SK-N-SH treated with all-trans-retinoic acid at 6 μM for 48 hours (cell line): ENCODE data around the gene CERK.

Experiments used
- ATAC-seq: fragments of 200-7000 bp; cut with Tn5 transposase; 3 replicates; pipeline ENCODE4 v1.9.1; 2020; ENCODE audit warnings: mild to moderate bottlenecking, moderate library complexity
- ARNTL ChIP-seq: fragments of 450-650 bp; formaldehyde crosslinking; IDR thresholded peaks from 2 replicates; pipeline ENCODE4 v1.5.0; 2020; ENCODE audit warnings: low read depth, mild to moderate bottlenecking, moderate library complexity, borderline replicate concordance
- BACH2 ChIP-seq: fragments of 250-450 bp; sonication (Bioruptor Pico); IDR thresholded peaks from 2 replicates; pipeline ENCODE4 v1.9.0; 2021; ENCODE audit warnings: mild to moderate bottlenecking, borderline replicate concordance
- CREB5 ChIP-seq: fragments of 250-450 bp; sonication (Bioruptor Pico); IDR thresholded peaks from 2 replicates; pipeline ENCODE4 v1.5.1; 2020; ENCODE audit warnings: low read depth, mild to moderate bottlenecking, moderate library complexity
- CSDC2 ChIP-seq: fragments of 250-450 bp; sonication (Bioruptor Pico); IDR thresholded peaks from 2 replicates; pipeline ENCODE4 v1.5.0; 2020; ENCODE audit warnings: mild to moderate bottlenecking, moderate library complexity
- CSRNP3 ChIP-seq: fragments of 250-450 bp; sonication (Bioruptor Pico); IDR thresholded peaks from 2 replicates; pipeline ENCODE4 v1.5.1; 2021; ENCODE audit warnings: mild to moderate bottlenecking, moderate library complexity
- ESRRG ChIP-seq: fragments of 250-450 bp; sonication (Bioruptor Pico); IDR thresholded peaks from 2 replicates; pipeline ENCODE4 v1.6.1; 2021; ENCODE audit warnings: mild to moderate bottlenecking
- GLIS3 ChIP-seq: fragments of 250-450 bp; sonication (Bioruptor Pico); IDR thresholded peaks from 2 replicates; pipeline ENCODE4 v1.5.0; 2020; ENCODE audit warnings: mild to moderate bottlenecking, moderate library complexity
- OSR1 ChIP-seq: fragments of 250-450 bp; sonication (Bioruptor Pico); IDR thresholded peaks from 2 replicates; pipeline ENCODE4 v1.8.0; 2022; ENCODE audit warnings: moderate library complexity, mild to moderate bottlenecking, inconsistent platforms
- POU6F1 ChIP-seq: fragments of 250-450 bp; sonication (Bioruptor Pico); IDR thresholded peaks from 2 replicates; pipeline ENCODE4 v1.8.0; 2021; ENCODE audit warnings: low read depth, mild to moderate bottlenecking, moderate library complexity, borderline replicate concordance
- PPARA ChIP-seq: fragments of 250-450 bp; sonication (Bioruptor Pico); IDR thresholded peaks from 2 replicates; pipeline ENCODE4 v1.5.0; 2020; ENCODE audit warnings: mild to moderate bottlenecking, borderline replicate concordance
- RARB ChIP-seq: fragments of 250-450 bp; sonication (Bioruptor Pico); IDR thresholded peaks from 2 replicates; pipeline ENCODE4 v1.8.0; 2021; ENCODE audit warnings: mild to moderate bottlenecking, moderate library complexity
- SNAI2 ChIP-seq: fragments of 250-450 bp; sonication (Bioruptor Pico); IDR thresholded peaks from 2 replicates; pipeline ENCODE4 v1.5.0; 2020; ENCODE audit warnings: mild to moderate bottlenecking, moderate library complexity
- TCF4 ChIP-seq: fragments of 250-450 bp; sonication (Bioruptor Pico); IDR thresholded peaks from 2 replicates; pipeline ENCODE4 v1.8.0; 2021; ENCODE audit warnings: mild to moderate bottlenecking, moderate library complexity, borderline replicate concordance
- ZC3H10 ChIP-seq: fragments of 250-450 bp; sonication (Bioruptor Pico); IDR thresholded peaks from 2 replicates; pipeline ENCODE4 v1.5.1; 2021; ENCODE audit warnings: mild to moderate bottlenecking, moderate library complexity
- ZFP3 ChIP-seq: fragments of 250-450 bp; sonication (Bioruptor Pico); IDR thresholded peaks from 2 replicates; pipeline ENCODE4 v1.5.0; 2020; ENCODE audit warnings: mild to moderate bottlenecking, moderate library complexity
- ZFP30 ChIP-seq: fragments of 450-650 bp; formaldehyde crosslinking; IDR thresholded peaks from 2 replicates; pipeline ENCODE4 v1.5.0; 2022; ENCODE audit warnings: mild to moderate bottlenecking, moderate library complexity
- ZNF565 ChIP-seq: fragments of 450-650 bp; formaldehyde crosslinking; conservative IDR thresholded peaks from 2 replicates; pipeline ENCODE4 v1.5.0; 2020; ENCODE audit warnings: low read depth, mild to moderate bottlenecking, moderate library complexity
- ZNF70 ChIP-seq: fragments of 450-650 bp; formaldehyde crosslinking; IDR thresholded peaks from 2 replicates; pipeline ENCODE4 v1.5.0; 2020; ENCODE audit warnings: mild to moderate bottlenecking, moderate library complexity
- ZNF8 ChIP-seq: fragments of 450-650 bp; formaldehyde crosslinking; IDR thresholded peaks from 2 replicates; pipeline ENCODE4 v1.5.0; 2020; ENCODE audit warnings: mild to moderate bottlenecking, moderate library complexity
- TF ChIP-seq, protein P1 (sequence below): fragments of 250-450 bp; sonication (Bioruptor Pico); IDR thresholded peaks from 2 replicates; pipeline ENCODE4 v1.5.0; 2020; ENCODE audit warnings: mild to moderate bottlenecking, moderate library complexity

Gene CERK

DNA sequence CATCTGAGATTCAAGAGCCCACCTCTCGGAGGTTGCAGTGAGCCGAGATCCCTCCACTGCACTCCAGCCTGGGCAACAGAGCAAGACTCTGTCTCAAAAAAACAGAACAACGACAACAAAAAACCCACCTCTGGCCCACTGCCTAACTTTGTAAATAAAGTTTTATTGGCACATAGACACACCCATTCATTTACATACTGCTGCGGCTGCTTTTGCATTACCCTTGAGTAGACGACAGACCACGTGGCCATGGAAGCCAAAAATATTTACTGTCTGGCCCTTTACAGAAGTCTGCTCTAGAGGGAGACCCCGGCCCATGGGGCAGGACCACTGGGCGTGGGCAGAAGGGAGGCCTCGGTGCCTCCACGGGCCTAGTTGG, 70.8 kb downstream of the CERK start:
- ATAC-seq: no peak
- TF ChIP-seq ARNTL (no peak), SNAI2 (CRISPR knock-in tag) (no peak), TCF4 (CRISPR knock-in tag) (no peak), ZFP3 (CRISPR knock-in tag) (no peak), BACH2 (CRISPR knock-in tag) (no peak), RARB (CRISPR knock-in tag) (no peak), CSRNP3 (CRISPR knock-in tag) (no peak), ZFP30 (no peak), GLIS3 (CRISPR knock-in tag) (no peak), ZNF565 (CRISPR knock-in tag) (no peak), PPARA (CRISPR knock-in tag) (no peak)
- TF ChIP-seq, protein P1, sequence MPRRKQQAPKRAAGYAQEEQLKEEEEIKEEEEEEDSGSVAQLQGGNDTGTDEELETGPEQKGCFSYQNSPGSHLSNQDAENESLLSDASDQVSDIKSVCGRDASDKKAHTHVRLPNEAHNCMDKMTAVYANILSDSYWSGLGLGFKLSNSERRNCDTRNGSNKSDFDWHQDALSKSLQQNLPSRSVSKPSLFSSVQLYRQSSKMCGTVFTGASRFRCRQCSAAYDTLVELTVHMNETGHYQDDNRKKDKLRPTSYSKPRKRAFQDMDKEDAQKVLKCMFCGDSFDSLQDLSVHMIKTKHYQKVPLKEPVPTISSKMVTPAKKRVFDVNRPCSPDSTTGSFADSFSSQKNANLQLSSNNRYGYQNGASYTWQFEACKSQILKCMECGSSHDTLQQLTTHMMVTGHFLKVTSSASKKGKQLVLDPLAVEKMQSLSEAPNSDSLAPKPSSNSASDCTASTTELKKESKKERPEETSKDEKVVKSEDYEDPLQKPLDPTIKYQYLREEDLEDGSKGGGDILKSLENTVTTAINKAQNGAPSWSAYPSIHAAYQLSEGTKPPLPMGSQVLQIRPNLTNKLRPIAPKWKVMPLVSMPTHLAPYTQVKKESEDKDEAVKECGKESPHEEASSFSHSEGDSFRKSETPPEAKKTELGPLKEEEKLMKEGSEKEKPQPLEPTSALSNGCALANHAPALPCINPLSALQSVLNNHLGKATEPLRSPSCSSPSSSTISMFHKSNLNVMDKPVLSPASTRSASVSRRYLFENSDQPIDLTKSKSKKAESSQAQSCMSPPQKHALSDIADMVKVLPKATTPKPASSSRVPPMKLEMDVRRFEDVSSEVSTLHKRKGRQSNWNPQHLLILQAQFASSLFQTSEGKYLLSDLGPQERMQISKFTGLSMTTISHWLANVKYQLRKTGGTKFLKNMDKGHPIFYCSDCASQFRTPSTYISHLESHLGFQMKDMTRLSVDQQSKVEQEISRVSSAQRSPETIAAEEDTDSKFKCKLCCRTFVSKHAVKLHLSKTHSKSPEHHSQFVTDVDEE (CRISPR knock-in tag): no peak

- no peak for ATAC-seq
- TF ChIP-seq CSRNP3 (CRISPR knock-in tag) (no peak), OSR1 (CRISPR knock-in tag) (no peak), CREB5 (no peak), SNAI2 (CRISPR knock-in tag) (no peak), ZNF8 (CRISPR knock-in tag) (no peak), ARNTL (no peak), ZFP3 (CRISPR knock-in tag) (no peak), ZNF70 (CRISPR knock-in tag) (no peak), ZNF565 (CRISPR knock-in tag) (no peak), RARB (CRISPR knock-in tag) (no peak), POU6F1 (CRISPR knock-in tag) (no peak), BACH2 (CRISPR knock-in tag) (no peak)
Observed at GRCh38 chr22:46666577-46667244, 71.3 kb downstream of the CERK start.

GRCh38 chr22:46665751-46666280, 72.2 kb downstream of the CERK start:
- ATAC-seq: no peak
- TF ChIP-seq ESRRG (CRISPR knock-in tag) (no peak), POU6F1 (CRISPR knock-in tag) (no peak), ZNF8 (CRISPR knock-in tag) (no peak), TCF4 (CRISPR knock-in tag) (no peak), CSRNP3 (CRISPR knock-in tag) (no peak), ZC3H10 (CRISPR knock-in tag) (no peak), CSDC2 (CRISPR knock-in tag) (no peak), CREB5 (no peak), ZNF70 (CRISPR knock-in tag) (no peak), RARB (CRISPR knock-in tag) (no peak), ZNF565 (CRISPR knock-in tag) (no peak)
